Neural cell (in vitro differentiated cells): ENCODE measurements around the gene ZNF117.

Source experiments
- CTCF ChIP-seq: fragments of 450-650 bp; IDR thresholded peaks from 2 replicates; pipeline ENCODE4 v1.5.1; 2014; ENCODE audit warnings: antibody characterized with exemption, mild to moderate bottlenecking, moderate library complexity; ENCODE audit not compliant: poor library complexity, severe bottlenecking
- EZH2 ChIP-seq: fragments of 200-600, 300-800 bp; shearing (Covaris generic), sonication (generic); IDR thresholded peaks from 2 replicates; pipeline ENCODE4 v1.6.1; 2014; ENCODE audit warnings: antibody characterized with exemption, low read length, borderline replicate concordance, mild to moderate bottlenecking; ENCODE audit not compliant: insufficient read depth, poor library complexity, severe bottlenecking
- MXI1 ChIP-seq: fragments of 450-650 bp; conservative IDR thresholded peaks from 2 replicates; pipeline ENCODE4 v1.6.1; 2014; ENCODE audit warnings: antibody characterized with exemption, mild to moderate bottlenecking; ENCODE audit not compliant: poor library complexity, severe bottlenecking
- RAD21 ChIP-seq: fragments of 450-650 bp; conservative IDR thresholded peaks from 2 replicates; pipeline ENCODE4 v1.6.1; 2014; ENCODE audit warnings: antibody characterized with exemption, mild to moderate bottlenecking, moderate library complexity
- REST ChIP-seq: IDR thresholded peaks from 2 replicates; pipeline ENCODE4 v1.6.1; 2012; ENCODE audit warnings: borderline replicate concordance
- SMC3 ChIP-seq: fragments of 450-650 bp; conservative IDR thresholded peaks from 2 replicates; pipeline ENCODE4 v1.6.1; 2014; ENCODE audit warnings: antibody characterized with exemption, mild to moderate bottlenecking, moderate library complexity; ENCODE audit not compliant: poor library complexity

GRCh38 chr7:64934478-64934877 lies 56.4 kb downstream of the ZNF117 start:
- TF ChIP-seq MXI1: no peak
- no peak for TF ChIP-seq RAD21
- no peak for TF ChIP-seq CTCF
- no peak for TF ChIP-seq EZH2
- no peak for TF ChIP-seq SMC3
- TF ChIP-seq REST: no peak
